HepG2 (cell line): ENCODE data around the gene SMIM1. TPM values are rescaled to one million over a fixed set of nuclear protein-coding genes. Genes with fewer than 3 reads are reported as not detected.

ENCODE experiments used
- ARID2 ChIP-seq: sonication (generic); formaldehyde crosslinking; IDR thresholded peaks from 2 replicates; pipeline ENCODE4 v1.8.1; 2022; ENCODE audit warnings: mild to moderate bottlenecking, missing genetic modification reagents, borderline replicate concordance
- ATF1 ChIP-seq: IDR thresholded peaks from 2 replicates; pipeline ENCODE4 v1.6.1; 2016; ENCODE audit warnings: mild to moderate bottlenecking, control low read depth
- CCDC6 ChIP-seq: sonication (generic); formaldehyde crosslinking; IDR thresholded peaks from 2 replicates; pipeline ENCODE4 v1.8.1; 2022; ENCODE audit warnings: mild to moderate bottlenecking, missing genetic modification reagents, moderate library complexity
- FOXA3 ChIP-seq: IDR thresholded peaks from 2 replicates; pipeline ENCODE4 v1.6.1; 2016; ENCODE audit warnings: missing genetic modification reagents, missing compliant biosample characterization
- KDM6A ChIP-seq: IDR thresholded peaks from 2 replicates; pipeline ENCODE4 v1.6.1; 2016; ENCODE audit warnings: low read depth
- KLF9 ChIP-seq: IDR thresholded peaks from 2 replicates; pipeline ENCODE4 v1.6.1; 2016; ENCODE audit warnings: low read depth
- MED8 ChIP-seq: sonication (generic); formaldehyde crosslinking; IDR thresholded peaks from 2 replicates; pipeline ENCODE4 v1.8.1; 2023; ENCODE audit warnings: mild to moderate bottlenecking, missing genetic modification reagents; ENCODE audit not compliant: insufficient replicate concordance
- PBX3 ChIP-seq: sonication (generic); formaldehyde crosslinking; IDR thresholded peaks from 2 replicates; pipeline ENCODE4 v1.8.1; 2023; ENCODE audit warnings: missing genetic modification reagents, inconsistent platforms, borderline replicate concordance
- PREB ChIP-seq: sonication (generic); formaldehyde crosslinking; IDR thresholded peaks from 2 replicates; pipeline ENCODE4 v1.4.0; 2020; ENCODE audit warnings: missing genetic modification reagents
- PTBP1 ChIP-seq: fragments of 200-400 bp; formaldehyde crosslinking; IDR thresholded peaks from 2 replicates; pipeline ENCODE4 v1.6.1; 2018; ENCODE audit warnings: low read length, low read depth; ENCODE audit not compliant: poor library complexity, severe bottlenecking
- REL ChIP-seq: sonication (generic); formaldehyde crosslinking; conservative IDR thresholded peaks from 2 replicates; pipeline ENCODE4 v1.8.0; 2022; ENCODE audit warnings: mild to moderate bottlenecking, missing genetic modification reagents, moderate library complexity
- SMARCE1 ChIP-seq: fragments of 450-650 bp; IDR thresholded peaks from 2 replicates; pipeline ENCODE4 v1.6.1; 2017; ENCODE audit warnings: borderline replicate concordance
- U2AF1 ChIP-seq: fragments of 200-400 bp; formaldehyde crosslinking; optimal IDR thresholded peaks from 2 replicates; pipeline ENCODE3; 2017; ENCODE audit warnings: mild to moderate bottlenecking, low read depth, low read length
- ZBTB33 ChIP-seq: sonication (generic); formaldehyde crosslinking; IDR thresholded peaks from 2 replicates; pipeline ENCODE4 v1.4.0; 2020; ENCODE audit warnings: missing genetic modification reagents
- ZMAT3 ChIP-seq: sonication (generic); formaldehyde crosslinking; conservative IDR thresholded peaks from 2 replicates; pipeline ENCODE4 v1.7.0; 2021; ENCODE audit warnings: missing genetic modification reagents
- ZNF572 ChIP-seq: sonication (generic); formaldehyde crosslinking; IDR thresholded peaks from 2 replicates; pipeline ENCODE4 v1.5.1; 2020; ENCODE audit warnings: mild to moderate bottlenecking, missing genetic modification reagents
- ZNF687 ChIP-seq: sonication (generic); formaldehyde crosslinking; IDR thresholded peaks from 2 replicates; pipeline ENCODE4 v1.5.1; 2020; ENCODE audit warnings: mild to moderate bottlenecking, missing genetic modification reagents, moderate library complexity
- ZSCAN21 ChIP-seq: sonication (generic); formaldehyde crosslinking; IDR thresholded peaks from 2 replicates; pipeline ENCODE4 v1.8.0; 2022; ENCODE audit warnings: mild to moderate bottlenecking, missing genetic modification reagents, moderate library complexity, borderline replicate concordance
- polyA plus RNA-seq, 8 experiments: library from polyadenylated mRNA; depleted of rRNA in 3 of 8; stranded (reverse) in 7 of 8; unstranded in 1 of 8; fragments of >200 nt; fragmentation: Illumina TruSeq in 4 of 8; extraction: Trizol in 4 of 8; gene quantifications; 2 replicates each; pipeline versions ENCODE4 v1.2.1 to v1.2.3, GENCODE V29; 2011 to 2016; ENCODE audit warnings: low read depth in 4 of 8, missing spikeins in 1 of 8, mixed read lengths in 1 of 8; ENCODE audit not compliant: insufficient read depth in 1 of 8
- total RNA-seq, 5 experiments: library from RNA; depleted of rRNA; stranded (reverse); fragments of >200 nt; fragmentation: Illumina TruSeq; extraction: Trizol; gene quantifications; 2 replicates each; pipeline ENCODE4 v1.2.3, GENCODE V29; 2016; ENCODE audit warnings: low read depth in 1 of 5
- TF ChIP-seq, protein P1 (sequence below): sonication (generic); formaldehyde crosslinking; IDR thresholded peaks from 2 replicates; pipeline ENCODE4 v1.4.0; 2020; ENCODE audit warnings: mild to moderate bottlenecking, missing genetic modification reagents

SMIM1 gene
- total and polyA plus RNA-seq, 2 of the 13 experiments (the other 11 are each of a cell fraction or from before 2014, with no cell fraction given): 12.4 to 56.3 TPM

DNA sequence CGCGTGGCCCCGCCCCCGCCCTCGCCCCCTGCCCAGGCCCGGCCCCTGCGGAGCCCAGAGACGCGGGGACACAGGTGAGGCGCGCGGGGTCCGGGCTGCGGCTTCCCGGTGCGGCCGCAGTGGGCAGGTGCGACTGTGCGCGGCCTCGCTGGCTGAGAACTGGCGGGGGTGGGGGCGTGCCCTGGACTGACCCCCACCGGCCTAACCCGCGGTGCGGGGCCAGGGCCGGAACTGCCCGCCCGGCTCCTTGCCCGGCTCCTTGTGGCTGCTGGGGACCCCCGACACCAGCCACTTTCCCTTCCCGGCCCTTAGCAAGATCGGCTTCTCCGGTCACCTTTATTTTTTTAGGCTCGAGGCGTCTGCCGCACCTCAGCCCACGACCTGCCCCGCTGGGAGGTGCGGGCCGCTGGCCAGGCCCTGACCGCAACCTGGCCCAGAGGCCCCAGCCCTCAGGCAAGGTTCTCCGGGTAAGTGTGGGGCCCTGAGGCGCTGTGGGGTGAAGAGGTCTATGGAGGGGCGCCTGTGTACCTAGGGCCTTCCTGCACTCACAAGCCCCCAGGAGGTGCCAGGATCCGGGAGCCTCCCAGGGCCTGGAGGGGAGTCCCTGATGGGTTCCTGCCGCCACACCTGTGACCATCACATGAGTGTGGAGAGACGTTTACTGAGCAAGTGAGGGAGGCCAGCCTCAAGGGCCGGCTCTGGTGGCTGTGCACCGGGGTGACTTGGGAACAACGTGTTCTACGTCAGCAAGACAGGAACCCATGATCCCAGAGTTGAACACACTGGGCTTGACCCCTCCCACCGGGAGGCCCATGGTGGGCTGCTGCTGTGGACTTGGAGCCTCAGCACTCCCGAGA is at the start of gene SMIM1 (continued):
- TF ChIP-seq ZBTB33 (CRISPR knock-in tag): no peak
- TF ChIP-seq, protein P1, sequence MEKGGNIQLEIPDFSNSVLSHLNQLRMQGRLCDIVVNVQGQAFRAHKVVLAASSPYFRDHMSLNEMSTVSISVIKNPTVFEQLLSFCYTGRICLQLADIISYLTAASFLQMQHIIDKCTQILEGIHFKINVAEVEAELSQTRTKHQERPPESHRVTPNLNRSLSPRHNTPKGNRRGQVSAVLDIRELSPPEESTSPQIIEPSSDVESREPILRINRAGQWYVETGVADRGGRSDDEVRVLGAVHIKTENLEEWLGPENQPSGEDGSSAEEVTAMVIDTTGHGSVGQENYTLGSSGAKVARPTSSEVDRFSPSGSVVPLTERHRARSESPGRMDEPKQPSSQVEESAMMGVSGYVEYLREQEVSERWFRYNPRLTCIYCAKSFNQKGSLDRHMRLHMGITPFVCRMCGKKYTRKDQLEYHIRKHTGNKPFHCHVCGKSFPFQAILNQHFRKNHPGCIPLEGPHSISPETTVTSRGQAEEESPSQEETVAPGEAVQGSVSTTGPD (CRISPR knock-in tag): no peak
- no peak for TF ChIP-seq ZSCAN21 (CRISPR knock-in tag)
- TF ChIP-seq PREB (CRISPR knock-in tag): peak; percentile 50; the same call in 1 of the 2 replicates
- no peak for TF ChIP-seq U2AF1
- peak; percentile 55; the same call in 1 of the 2 replicates for TF ChIP-seq ZMAT3 (CRISPR knock-in tag)
- 0 out of 2 replicates have a peak, but pooled peaks have one; percentile 25 for TF ChIP-seq KLF9 (CRISPR knock-in tag)
- TF ChIP-seq PBX3 (CRISPR knock-in tag): no peak
- no peak for TF ChIP-seq PTBP1
- no peak for TF ChIP-seq SMARCE1
- TF ChIP-seq CCDC6 (CRISPR knock-in tag): no peak
- TF ChIP-seq MED8 (CRISPR knock-in tag): peak; percentile 40
- TF ChIP-seq ARID2 (CRISPR knock-in tag): no peak
- peak; percentile 29; the same call in 1 of the 2 replicates for TF ChIP-seq FOXA3
- TF ChIP-seq ATF1 (CRISPR knock-in tag): no peak
- TF ChIP-seq ZNF687 (CRISPR knock-in tag): peak; percentile 86
- TF ChIP-seq REL (CRISPR knock-in tag): no peak
- no peak for TF ChIP-seq ZNF572 (CRISPR knock-in tag)
- no peak for TF ChIP-seq KDM6A (CRISPR knock-in tag)
